Type B pancreatic cell (in vitro differentiated cells): Measurements from ENCODE around the gene ARVCF. TPM values are rescaled to one million over a fixed set of nuclear protein-coding genes. Genes with fewer than 3 reads are reported as not detected.

Source experiments
- DNase-seq: peaks from one replicate; pipeline ENCODE4 v3.0.0; 2021; ENCODE audit warnings: mixed read lengths; ENCODE audit not compliant: unreplicated experiment; ENCODE audit errors: extremely low spot score
- H3K27ac Mint-ChIP-seq: 2 replicates; pipeline ENCODE4 v1.8.0; 2021; ENCODE audit warnings: mild to moderate bottlenecking, mixed read lengths
- H3K27me3 Mint-ChIP-seq: 2 replicates; pipeline ENCODE4 v1.8.0; 2021; ENCODE audit warnings: mixed read lengths
- H3K36me3 Mint-ChIP-seq: 2 replicates; pipeline ENCODE4 v1.8.0; 2021; ENCODE audit warnings: mixed read lengths
- H3K4me1 Mint-ChIP-seq: one replicate; pipeline ENCODE4 v1.8.0; 2021; ENCODE audit warnings: mixed read lengths; ENCODE audit not compliant: unreplicated experiment
- H3K4me3 Mint-ChIP-seq: 2 replicates; pipeline ENCODE4 v1.8.0; 2021; ENCODE audit warnings: mild to moderate bottlenecking, mixed read lengths
- H3K9me3 Mint-ChIP-seq: 2 replicates; pipeline ENCODE4 v1.8.0; 2021; ENCODE audit warnings: mixed read lengths
- CTCF ChIP-seq: fragments of 200-600 bp; sonication (generic); conservative IDR thresholded peaks from 2 replicates; pipeline ENCODE4 v1.5.0; 2021; ENCODE audit warnings: antibody characterized with exemption, mild to moderate bottlenecking
- total RNA-seq: library from RNA; stranded (reverse); gene quantifications from 2 replicates; pipeline ENCODE4 v1.2.1, GENCODE V29; 2021; ENCODE audit warnings: low replicate concordance

Gene ARVCF
- total RNA-seq, 1 donor from 2014 or later: 55.3 TPM

- Mint-ChIP-seq H3K4me3 (no peak overlapping the region), H3K4me1 (peaks cover 14% of the 10 kb centered on the region), H3K36me3 (no peaks in the 10 kb centered on the region), H3K9me3 (no peaks in the 10 kb centered on the region), H3K27me3 (no peaks in the 10 kb centered on the region), H3K27ac (no peak overlapping the region)
- no peak for DNase-seq
- TF ChIP-seq CTCF: no peak
Measured at GRCh38 chr22:20040327-20041200, 23.9 kb upstream of the ARVCF start.

DNA sequence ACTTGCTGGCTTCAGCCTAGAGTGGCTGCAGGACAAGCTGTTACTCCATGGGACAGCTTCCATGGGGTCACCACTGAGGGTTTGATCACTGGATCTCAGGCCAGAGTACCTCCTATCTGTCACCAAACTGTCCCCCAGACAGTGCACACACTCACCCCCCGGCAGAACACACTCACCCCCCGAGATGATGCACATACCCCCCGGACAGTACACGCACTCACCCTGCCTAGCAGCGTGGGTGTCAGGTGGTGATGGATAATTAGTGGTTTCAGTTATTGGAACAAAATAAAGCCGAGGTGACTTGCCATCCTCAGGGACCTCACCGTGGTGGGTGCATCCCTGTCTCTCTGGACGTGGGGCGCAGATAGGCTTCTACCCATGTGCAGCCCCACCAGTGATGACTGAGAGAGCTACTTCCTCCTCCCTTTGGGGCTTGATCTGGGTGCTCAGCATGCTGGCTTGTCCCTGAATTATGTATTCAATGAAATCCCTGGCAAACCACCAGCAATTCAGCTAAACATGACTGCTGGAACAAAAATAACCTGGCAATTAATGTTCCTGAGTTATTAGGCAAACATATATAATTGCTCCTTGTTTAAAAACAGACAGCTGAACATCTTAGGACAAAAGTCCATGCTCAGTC, 23.2 kb upstream of the ARVCF start:
- H3K9me3 Mint-ChIP-seq: no peaks in the 10 kb centered on the region
- no peak overlapping the region for H3K27ac Mint-ChIP-seq
- no peak for TF ChIP-seq CTCF
- H3K4me3 Mint-ChIP-seq: no peak overlapping the region
- H3K4me1 Mint-ChIP-seq: peaks cover 18% of the 10 kb centered on the region
- no peaks in the 10 kb centered on the region for H3K36me3 Mint-ChIP-seq
- DNase-seq: no peak
- H3K27me3 Mint-ChIP-seq: no peaks in the 10 kb centered on the region

DNA sequence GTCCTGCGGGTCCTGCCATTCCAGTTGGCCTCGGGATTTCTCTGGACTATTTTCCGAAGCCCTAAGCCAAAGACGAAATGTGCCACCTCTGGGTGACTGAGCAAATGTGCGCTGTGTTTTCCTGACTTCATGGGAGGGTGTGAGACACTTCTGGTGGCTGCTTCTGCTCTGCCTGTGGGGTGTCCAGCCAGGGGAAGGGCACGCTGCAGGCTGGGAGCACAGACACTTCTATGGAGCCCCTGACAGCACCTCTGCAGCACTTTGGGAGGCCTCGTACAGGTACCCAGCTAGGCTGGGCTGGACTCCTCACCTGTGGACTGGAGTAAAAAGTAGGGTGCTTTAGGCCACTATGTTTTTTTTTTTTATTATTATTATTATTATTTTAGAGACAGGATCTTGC, 22.0 kb upstream of the ARVCF start:
- no peaks in the 10 kb centered on the region for H3K9me3 Mint-ChIP-seq
- no peak overlapping the region for H3K4me3 Mint-ChIP-seq
- no peak for TF ChIP-seq CTCF
- peaks cover 3% of the 10 kb centered on the region for H3K36me3 Mint-ChIP-seq
- peaks cover 18% of the 10 kb centered on the region for H3K4me1 Mint-ChIP-seq
- no peak for DNase-seq
- no peaks in the 10 kb centered on the region for H3K27me3 Mint-ChIP-seq
- no peak overlapping the region for H3K27ac Mint-ChIP-seq

- Mint-ChIP-seq H3K9me3 (no peaks in the 10 kb centered on the region), H3K4me1 (peaks cover 18% of the 10 kb centered on the region), H3K27me3 (no peaks in the 10 kb centered on the region), H3K4me3 (no peak overlapping the region), H3K27ac (peak overlapping the region; percentile 56), H3K36me3 (peaks cover 3% of the 10 kb centered on the region)
- no peak for TF ChIP-seq CTCF
- DNase-seq: no peak
Measured at GRCh38 chr22:20037419-20037818, 20.8 kb upstream of the ARVCF start.

DNA sequence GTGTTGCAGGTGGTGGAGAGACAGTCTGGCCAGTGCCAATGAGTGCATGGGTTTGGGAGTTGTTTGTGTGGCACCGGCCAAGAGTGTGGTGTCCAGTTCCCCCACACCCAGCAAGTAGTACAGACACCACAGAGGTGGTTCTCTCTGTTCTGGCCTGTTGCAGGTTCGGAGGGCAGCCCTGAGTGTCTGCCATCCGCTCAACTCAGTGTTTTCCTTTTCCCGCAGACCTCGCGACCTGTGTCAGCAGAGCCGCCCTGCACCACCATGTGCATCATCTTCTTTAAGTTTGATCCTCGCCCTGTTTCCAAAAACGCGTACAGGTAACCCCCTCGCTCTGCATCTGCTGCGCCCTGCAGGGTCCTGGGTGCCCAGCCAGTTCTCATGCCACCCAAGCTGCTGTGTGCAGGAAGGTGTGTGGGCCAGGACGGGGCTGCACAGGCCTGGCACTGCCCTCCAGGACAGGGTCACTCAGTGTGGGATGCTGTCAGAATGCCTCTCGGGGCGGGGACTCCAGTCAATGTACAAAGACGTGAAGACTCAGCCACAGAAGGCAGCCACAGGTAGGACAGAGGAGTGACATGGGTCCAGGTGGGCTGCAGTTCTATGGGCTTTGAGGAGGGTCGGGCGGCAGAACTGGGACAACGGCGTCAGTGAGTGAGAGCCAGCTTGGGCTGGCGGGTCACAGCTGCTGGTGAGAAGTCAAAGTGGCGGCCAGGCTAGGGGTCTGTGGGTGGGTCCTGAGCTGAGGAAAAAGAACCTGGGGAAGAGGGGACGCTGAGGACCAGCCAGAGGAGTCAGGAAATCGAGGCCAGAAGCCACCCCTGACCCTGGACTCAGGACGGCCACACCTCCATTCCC, 20.1 kb upstream of the ARVCF start:
- no peak for TF ChIP-seq CTCF
- Mint-ChIP-seq H3K27me3 (no peaks in the 10 kb centered on the region), H3K27ac (peak overlapping the region; percentile 89), H3K9me3 (no peaks in the 10 kb centered on the region), H3K36me3 (peaks cover 3% of the 10 kb centered on the region), H3K4me1 (peaks cover 18% of the 10 kb centered on the region), H3K4me3 (no peak overlapping the region)
- no peak for DNase-seq
